ENCODE data around the gene TNS1. TPM values are rescaled to one million over a fixed set of nuclear protein-coding genes. Genes with fewer than 3 reads are reported as not detected.
A peak's percentile ranks its signal among the peaks of the same experiment; 100 is the strongest.

The TNS1 gene
- total RNA-seq, 1 donor from 2014 or later, result 227 TPM

GRCh38 chr2:218022851-218023530 lies 20.2 kb upstream of the TNS1 start:
- DNase-seq (ENCODE audit: low spot score), result peak; percentile 43
- Mint-ChIP-seq H3K27me3 (ENCODE audit: low read depth) (no peaks in the 10 kb centered on the region), H3K9me3 (ENCODE audit: low read depth) (no peaks in the 10 kb centered on the region), H3K4me3 (ENCODE audit: unreplicated experiment) (no peak overlapping the region), H3K36me3 (ENCODE audit: low read depth) (no peaks in the 10 kb centered on the region), H3K4me1 (ENCODE audit: low read depth) (peaks cover 44% of the 10 kb centered on the region), H3K27ac (ENCODE audit: unreplicated experiment) (no peak overlapping the region)
- no peak for TF ChIP-seq CTCF (IDR thresholded peaks at IDR 0.05)

- Mint-ChIP-seq H3K4me1 (ENCODE audit: low read depth) (peaks cover 51% of the 10 kb centered on the region), H3K27ac (ENCODE audit: unreplicated experiment) (peak overlapping the region; percentile 86), H3K27me3 (ENCODE audit: low read depth) (no peaks in the 10 kb centered on the region)
These were observed 19.5 kb upstream of the TNS1 start for GRCh38 chr2:218022131-218022850.

GRCh38 chr2:218021536-218022071 lies 18.8 kb upstream of the TNS1 start:
- H3K4me1 Mint-ChIP-seq (ENCODE audit: low read depth), result peaks cover 58% of the 10 kb centered on the region
- H3K4me3 Mint-ChIP-seq (ENCODE audit: unreplicated experiment), result peak overlapping the region; percentile 31
- TF ChIP-seq CTCF (IDR thresholded peaks at IDR 0.05), result no peak
- peak; percentile 75 for DNase-seq (ENCODE audit: low spot score)
- no peaks in the 10 kb centered on the region for H3K9me3 Mint-ChIP-seq (ENCODE audit: low read depth)
- H3K27me3 Mint-ChIP-seq (ENCODE audit: low read depth), result no peaks in the 10 kb centered on the region
- H3K36me3 Mint-ChIP-seq (ENCODE audit: low read depth), result no peaks in the 10 kb centered on the region
- H3K27ac Mint-ChIP-seq (ENCODE audit: unreplicated experiment), result peak overlapping the region; percentile 86

More at GRCh38 chr2:218022131-218022850, 19.5 kb upstream of the TNS1 start:
- Mint-ChIP-seq H3K36me3 (ENCODE audit: low read depth) (no peaks in the 10 kb centered on the region), H3K4me3 (ENCODE audit: unreplicated experiment) (no peak overlapping the region), H3K9me3 (ENCODE audit: low read depth) (no peaks in the 10 kb centered on the region)
- peak; percentile 54 for DNase-seq (ENCODE audit: low spot score)
- TF ChIP-seq CTCF (IDR thresholded peaks at IDR 0.05), result no peak

GRCh38 chr2:218020966-218021535 lies 18.3 kb upstream of the TNS1 start:
- DNase-seq (ENCODE audit: low spot score), result peak; percentile 65
- H3K27me3 Mint-ChIP-seq (ENCODE audit: low read depth), result no peaks in the 10 kb centered on the region
- H3K4me1 Mint-ChIP-seq (ENCODE audit: low read depth), result peaks cover 63% of the 10 kb centered on the region
- no peak overlapping the region for H3K27ac Mint-ChIP-seq (ENCODE audit: unreplicated experiment)
- H3K4me3 Mint-ChIP-seq (ENCODE audit: unreplicated experiment), result no peak overlapping the region
- TF ChIP-seq CTCF (IDR thresholded peaks at IDR 0.05), result no peak
- no peaks in the 10 kb centered on the region for H3K9me3 Mint-ChIP-seq (ENCODE audit: low read depth)
- no peaks in the 10 kb centered on the region for H3K36me3 Mint-ChIP-seq (ENCODE audit: low read depth)

- Mint-ChIP-seq H3K36me3 (ENCODE audit: low read depth) (no peaks in the 10 kb centered on the region), H3K9me3 (ENCODE audit: low read depth) (no peaks in the 10 kb centered on the region), H3K4me3 (ENCODE audit: unreplicated experiment) (no peak overlapping the region), H3K4me1 (ENCODE audit: low read depth) (peaks cover 65% of the 10 kb centered on the region), H3K27ac (ENCODE audit: unreplicated experiment) (no peak overlapping the region), H3K27me3 (ENCODE audit: low read depth) (no peaks in the 10 kb centered on the region)
- DNase-seq (ENCODE audit: low spot score), result peak; percentile 43
- no peak for TF ChIP-seq CTCF (IDR thresholded peaks at IDR 0.05)
These were observed 17.5 kb upstream of the TNS1 start for GRCh38 chr2:218020281-218020680.
